ENCODE measurements around the gene CTNNA2.

GRCh38 chr2:80135001-80135400, 622.1 kb downstream of the CTNNA2 start:
- TF ChIP-seq EP300 (IDR thresholded peaks at IDR 0.05) (no peak), POLR2AphosphoS5 (IDR thresholded peaks at IDR 0.05) (no peak), CTCF (IDR thresholded peaks at IDR 0.05) (no peak), POLR2A (IDR thresholded peaks at IDR 0.05) (no peak)
